ENCODE results near the gene CSRP3. TPM values are rescaled to one million over a fixed set of nuclear protein-coding genes. Genes with fewer than 3 reads are reported as not detected.

CSRP3 gene
- total RNA-seq, 2 experiments from 2014 or later = not detected

- DNase-seq (no peak), ATAC-seq (no peak)
- POLR2A ChIA-PET = no interaction called here
- intact Hi-C loops (cut with micrococcal nuclease) = no loop called here
- Mint-ChIP-seq H3K4me1 (ENCODE audit: low read depth) (peaks cover 2% of the 10 kb centered on the region), H3K4me3 (no peak overlapping the region), H3K27me3 (no peaks in the 10 kb centered on the region), H3K9me3 (peaks cover 13% of the 10 kb centered on the region), H3K36me3 (ENCODE audit: low read depth) (peaks cover 45% of the 10 kb centered on the region), H3K27ac (no peak overlapping the region)
- CTCF ChIA-PET = interaction anchor here (1.0 kb wide), 1 partner anchor 9 kb away, joined by 3 read pairs; no protein-coding TSS in a partner anchor
- no peak for TF ChIP-seq CTCF (IDR thresholded peaks at IDR 0.05)
Measured at GRCh38 chr11:19134004-19134403, 67.8 kb downstream of the CSRP3 start.

Other genes with a start within 250 kb of the CSRP3 start
- not detected for gene MRGPRX2, start 141.3 kb downstream of the CSRP3 start, total RNA-seq
- 10 to 100 TPM; 16.7 to 17.2 TPM for gene ZDHHC13, start 84.8 kb downstream of the CSRP3 start, total RNA-seq
- 10 to 100 TPM; 12.9 to 13.1 TPM for gene E2F8, start 39.0 kb upstream of the CSRP3 start, total RNA-seq

All from activated CD8-positive, alpha-beta T cell treated with anti-CD3 and anti-CD28 coated beads for 36 hours (primary cell).